Measurements from ENCODE around the gene GNRH2.
"Not testable (repeated sequence)": the region's sequence is repeated elsewhere in the genome, so short reads cannot be mapped to it uniquely, and the experiment has no call there.

The GNRH2 gene

DNA sequence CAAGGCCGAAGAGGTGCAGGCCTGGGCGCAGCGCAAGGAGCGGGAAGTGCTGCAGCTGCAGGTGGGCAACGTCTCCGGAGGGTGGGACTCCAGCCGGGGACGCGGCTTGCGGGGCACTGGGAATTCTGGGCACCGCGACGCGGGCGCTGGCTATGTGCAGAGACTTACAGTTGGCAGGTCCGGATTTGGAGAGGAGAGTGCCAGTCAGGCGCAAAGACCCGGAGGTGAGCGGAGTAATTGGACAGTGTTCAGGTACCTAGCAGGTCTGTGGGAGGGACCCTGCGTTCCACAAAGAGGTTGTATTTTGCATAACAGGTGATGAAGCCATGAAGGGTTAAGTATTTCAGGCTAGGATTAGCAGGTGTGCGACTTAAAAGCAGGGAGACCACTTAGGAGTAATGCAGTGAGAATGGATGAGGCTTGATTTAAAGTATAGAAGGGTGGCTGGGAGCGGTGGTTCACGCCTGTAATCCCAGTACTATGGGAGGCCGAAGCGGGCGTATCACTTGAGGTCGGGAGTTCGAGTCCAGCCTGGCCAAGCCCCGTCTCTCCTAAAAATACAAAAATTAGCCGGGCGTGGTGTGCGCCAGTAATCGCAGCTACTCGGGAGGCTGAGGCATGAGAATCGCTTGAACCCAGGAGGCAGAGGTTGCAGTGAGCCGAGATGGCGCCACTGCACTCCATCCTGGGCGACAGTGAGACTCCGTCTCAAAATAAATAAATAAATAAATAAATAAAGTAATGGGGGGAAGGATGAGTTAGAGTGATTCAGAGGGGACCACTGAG, 3.4 kb downstream of the GNRH2 start:
- Histone ChIP-seq H3K4me3 (peak overlapping the region; percentile 82 to 98 (median 93)), H3K36me3 (peaks cover 29 to 50% (median 37%) of the 10 kb centered on the region in 11 experiments), H3K9me3 (replicated peaks in 1 of 11) (no peaks in the 10 kb centered on the region), H3K4me1 (peaks cover 20 to 30% (median 27%) of the 10 kb centered on the region in 10 experiments), H4K20me1 (peaks cover 0 to 42% (median 25%) of the 10 kb centered on the region in 11 experiments; a peak in 15 of 22 replicates), H3K27ac (peak overlapping the region; percentile 14 to 93 (median 88); a peak in 20 of 22 replicates), H3K9ac (peak overlapping the region; percentile 84 to 92 (median 90)), H3K27me3 (no peaks in the 10 kb centered on the region), H3K4me2 (peak overlapping the region; percentile 85 to 99 (median 94))
- TF ChIP-seq Cebpa-rat (IDR thresholded peaks at IDR 0.05): no peak

DNA sequence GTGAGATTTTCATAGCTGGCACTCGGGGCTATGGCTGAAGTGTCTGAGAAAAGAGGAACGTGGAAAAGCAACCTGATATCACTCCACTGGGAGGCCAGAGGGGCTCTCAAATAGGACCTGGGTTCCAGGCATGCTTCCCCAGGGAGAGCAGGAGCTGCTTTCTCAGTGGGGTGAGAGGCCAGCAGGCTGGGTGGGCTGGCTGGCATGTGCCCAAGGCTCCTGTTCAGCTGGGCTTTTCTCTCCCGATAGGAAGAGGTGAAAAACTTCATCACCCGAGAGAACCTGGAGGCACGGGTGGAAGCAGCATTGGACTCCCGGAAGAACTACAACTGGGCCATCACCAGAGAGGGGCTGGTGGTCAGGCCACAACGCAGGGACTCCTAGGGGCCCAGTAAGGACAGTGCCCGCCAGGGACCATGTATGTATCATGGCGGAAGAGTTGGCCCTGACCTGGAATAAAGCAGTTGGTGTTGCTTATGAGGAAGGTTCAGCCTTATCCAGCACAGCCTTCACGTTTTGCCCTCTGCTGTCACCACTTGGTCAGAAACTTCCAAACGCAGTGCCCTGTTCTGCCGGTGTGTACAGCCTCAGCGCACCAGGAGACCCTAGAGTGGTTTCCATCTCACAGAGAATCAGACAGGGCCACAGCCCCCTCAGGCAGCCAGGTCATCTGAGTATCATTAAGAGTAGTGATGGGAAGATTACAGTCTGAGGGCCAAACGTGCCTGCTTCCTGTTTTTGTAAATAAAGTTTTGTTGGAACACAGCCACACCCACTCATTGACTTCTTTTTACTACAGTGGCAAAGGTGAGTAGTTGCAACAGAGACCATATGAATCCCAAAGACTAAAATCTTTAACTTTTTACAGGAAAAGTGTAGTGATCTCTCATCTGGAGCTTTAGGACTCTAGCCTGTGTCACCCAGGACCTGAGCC, 4.3 kb downstream of the GNRH2 start:
- no peaks in the 10 kb centered on the region for H3K9me3 ChIP-seq (replicated peaks in 1 of 11)

DNA sequence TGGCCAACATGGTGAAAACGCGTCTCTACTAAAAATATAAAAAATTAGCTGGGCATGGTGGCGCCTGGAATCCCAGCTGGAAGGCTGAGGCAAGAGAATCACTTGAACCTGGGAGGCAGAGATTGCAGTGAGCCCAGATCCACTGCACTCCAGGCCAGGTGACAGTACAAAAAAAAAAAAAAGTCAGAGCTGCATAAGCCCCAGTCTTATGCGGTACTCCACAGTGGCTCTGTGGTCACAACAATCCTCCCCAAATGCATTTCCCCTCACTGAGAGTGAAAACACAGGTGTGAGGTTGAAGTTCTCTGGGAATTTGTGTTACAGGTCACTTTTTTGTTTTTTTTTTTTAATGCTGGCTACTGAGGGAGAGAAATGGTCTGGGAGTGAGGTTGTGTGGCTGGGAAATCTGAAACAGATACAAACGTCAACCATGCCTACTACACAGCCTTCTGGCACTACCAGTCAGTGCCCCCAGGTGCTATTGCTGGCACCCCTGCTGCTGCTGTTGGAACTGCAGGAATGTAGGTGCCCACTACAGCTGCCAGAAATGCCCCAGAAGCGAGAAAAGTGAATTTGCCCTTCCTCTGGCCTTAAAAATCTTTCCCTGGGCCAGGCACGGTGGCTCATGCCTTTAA, 8.1 kb downstream of the GNRH2 start:
- no peak overlapping the region for H3K9ac ChIP-seq
- H3K36me3 ChIP-seq: peaks cover 29 to 45% (median 35%) of the 10 kb centered on the region in 11 experiments
- H4K20me1 ChIP-seq: peaks cover 0 to 39% (median 22%) of the 10 kb centered on the region in 11 experiments; a peak in 15 of 22 replicates
- H3K9me3 ChIP-seq (replicated peaks in 1 of 11): no peaks in the 10 kb centered on the region
- H3K27me3 ChIP-seq: no peaks in the 10 kb centered on the region
- no peak overlapping the region for H3K4me3 ChIP-seq
- H3K4me1 ChIP-seq: peaks cover 15 to 25% (median 19%) of the 10 kb centered on the region in 10 experiments
- TF ChIP-seq Cebpa-rat (IDR thresholded peaks at IDR 0.05): no peak
- no peak overlapping the region for H3K4me2 ChIP-seq
- H3K27ac ChIP-seq: no peak overlapping the region

More for the DNA sequence above, 4.3 kb downstream of the GNRH2 start:
- peaks cover 0 to 42% (median 25%) of the 10 kb centered on the region in 11 experiments; a peak in 15 of 22 replicates for H4K20me1 ChIP-seq
- H3K27ac ChIP-seq: no peak overlapping the region
- no peaks in the 10 kb centered on the region for H3K27me3 ChIP-seq
- peaks cover 21 to 31% (median 28%) of the 10 kb centered on the region in 10 experiments for H3K4me1 ChIP-seq
- peaks cover 29 to 45% (median 35%) of the 10 kb centered on the region in 11 experiments for H3K36me3 ChIP-seq
- H3K4me2 ChIP-seq: peak overlapping the region; percentile 85 to 99 (median 94)
- no peak for TF ChIP-seq Cebpa-rat (IDR thresholded peaks at IDR 0.05)
- H3K4me3 ChIP-seq: peak overlapping the region in 9 of 10 experiments; percentile 82 to 98 (median 91); a peak in 17 of 20 replicates
- peak overlapping the region in 7 of 11 experiments; percentile 84 to 92 (median 91); a peak in 13 of 22 replicates for H3K9ac ChIP-seq

DNA sequence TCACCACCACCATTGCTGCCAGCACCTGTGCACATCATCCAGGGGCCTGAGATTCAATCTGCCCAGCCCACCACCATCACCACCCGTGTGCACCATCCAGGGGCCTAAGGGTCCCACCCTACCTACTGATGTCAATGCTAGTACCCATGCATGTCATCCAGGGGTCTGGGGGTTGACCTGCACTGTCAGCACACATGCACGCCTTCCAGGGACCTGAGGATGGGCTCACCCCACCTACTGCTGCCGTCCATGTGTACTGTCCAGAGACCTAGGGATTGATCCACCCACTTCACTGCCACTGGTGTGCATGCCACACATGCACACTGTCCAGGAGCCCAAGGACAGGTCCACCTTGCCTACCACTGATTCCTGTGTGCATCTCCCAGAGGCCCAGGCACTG, 16.1 kb downstream of the GNRH2 start:
- H3K4me3 ChIP-seq: no peak overlapping the region
- no peak overlapping the region for H3K4me2 ChIP-seq
- no peaks in the 10 kb centered on the region for H3K4me1 ChIP-seq
- no peaks in the 10 kb centered on the region for H3K36me3 ChIP-seq
- H3K27me3 ChIP-seq: no peaks in the 10 kb centered on the region
- no peak overlapping the region for H3K9ac ChIP-seq
- no peak for TF ChIP-seq Cebpa-rat (IDR thresholded peaks at IDR 0.05)
- H3K9me3 ChIP-seq (replicated peaks in 1 of 11): no peaks in the 10 kb centered on the region
- no peak overlapping the region for H3K27ac ChIP-seq
- H4K20me1 ChIP-seq: no peaks in the 10 kb centered on the region

DNA sequence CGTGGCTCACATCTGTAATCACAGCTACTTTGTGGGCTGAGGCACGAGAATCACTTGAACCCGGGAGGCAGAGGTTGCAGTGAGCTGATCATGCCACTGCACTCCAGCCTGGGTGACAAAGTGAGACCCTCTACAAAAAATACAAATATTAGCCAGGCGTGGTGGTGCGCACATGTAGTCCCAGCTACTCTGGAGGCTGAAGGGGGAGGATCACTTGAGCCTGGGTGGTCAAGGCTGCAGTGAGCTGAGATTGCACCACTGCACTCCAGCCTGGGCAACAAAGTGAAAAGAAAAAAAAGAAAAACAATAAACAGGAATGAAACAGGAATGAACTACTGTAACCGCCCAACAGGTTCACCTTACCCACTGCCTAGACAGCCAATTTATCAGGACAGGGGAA, 20.7 kb downstream of the GNRH2 start:
- H3K27me3 ChIP-seq; H3K4me3 ChIP-seq; H3K4me2 ChIP-seq; H3K9ac ChIP-seq; H4K20me1 ChIP-seq; H3K27ac ChIP-seq; H3K36me3 ChIP-seq; H3K9me3 ChIP-seq (replicated peaks in 1 of 11): not testable (repeated sequence)
- peaks cover 0 to 20% (median 16%) of the 10 kb centered on the region in 10 experiments; a peak in 16 of 20 replicates for H3K4me1 ChIP-seq

DNA sequence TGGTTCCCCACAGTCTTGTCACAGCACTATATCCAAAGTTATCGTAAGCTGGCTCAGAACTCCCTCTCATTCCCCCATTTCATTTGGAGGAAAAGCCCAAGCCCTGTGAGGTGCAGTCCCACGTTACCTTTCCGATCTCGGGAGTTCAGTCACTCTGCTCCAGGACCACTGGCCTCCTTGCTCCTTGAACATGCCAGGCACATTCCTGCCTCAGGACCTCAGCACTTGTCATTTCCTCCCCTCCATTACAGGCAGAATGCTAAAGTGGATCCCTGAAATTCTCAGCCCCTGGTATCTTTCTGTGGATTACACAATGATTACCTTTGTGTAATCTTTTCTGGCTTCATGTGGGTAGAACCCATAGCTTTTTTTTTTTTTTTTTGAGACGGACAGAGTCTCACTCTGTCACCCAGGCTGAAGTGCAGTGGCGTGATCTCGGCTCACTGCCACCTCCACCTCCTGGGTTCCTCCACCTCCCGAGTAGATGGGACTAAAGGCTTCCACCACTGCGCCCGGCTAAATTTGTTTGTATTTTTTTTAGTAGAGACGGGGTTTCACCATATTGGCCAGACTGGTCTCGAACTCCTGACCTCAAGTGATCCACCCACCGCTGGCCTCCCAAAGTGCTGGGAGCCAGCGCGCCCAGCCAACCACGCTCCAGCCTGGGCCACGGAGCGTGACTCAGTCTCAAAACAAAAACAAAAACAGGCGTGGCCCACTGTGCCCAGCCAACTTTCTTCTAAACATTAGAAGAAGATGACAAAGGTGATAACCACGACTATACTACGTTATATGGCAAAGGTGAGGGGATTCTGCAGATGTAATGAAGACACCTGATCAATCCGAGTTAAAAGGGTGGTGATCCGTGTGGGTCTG, 24.0 kb downstream of the GNRH2 start:
- Histone ChIP-seq H3K4me3 (no peak overlapping the region), H3K9me3 (replicated peaks in 1 of 11) (peaks cover 0 to 6% (median 0%) of the 10 kb centered on the region in 11 experiments; a peak in 5 of 22 replicates), H3K27ac (peak overlapping the region in 1 of 11 experiments; percentile 19; a peak in 2 of 22 replicates), H4K20me1 (no peaks in the 10 kb centered on the region), H3K27me3 (peaks cover 19 to 24% (median 22%) of the 10 kb centered on the region in 11 experiments), H3K4me2 (peak overlapping the region in 9 of 11 experiments; percentile 12 to 54 (median 30); a peak in 16 of 22 replicates), H3K9ac (no peak overlapping the region), H3K4me1 (peaks cover 0 to 21% (median 16%) of the 10 kb centered on the region in 10 experiments; a peak in 16 of 20 replicates), H3K36me3 (no peaks in the 10 kb centered on the region)
- no peak for TF ChIP-seq Cebpa-rat (IDR thresholded peaks at IDR 0.05)

DNA sequence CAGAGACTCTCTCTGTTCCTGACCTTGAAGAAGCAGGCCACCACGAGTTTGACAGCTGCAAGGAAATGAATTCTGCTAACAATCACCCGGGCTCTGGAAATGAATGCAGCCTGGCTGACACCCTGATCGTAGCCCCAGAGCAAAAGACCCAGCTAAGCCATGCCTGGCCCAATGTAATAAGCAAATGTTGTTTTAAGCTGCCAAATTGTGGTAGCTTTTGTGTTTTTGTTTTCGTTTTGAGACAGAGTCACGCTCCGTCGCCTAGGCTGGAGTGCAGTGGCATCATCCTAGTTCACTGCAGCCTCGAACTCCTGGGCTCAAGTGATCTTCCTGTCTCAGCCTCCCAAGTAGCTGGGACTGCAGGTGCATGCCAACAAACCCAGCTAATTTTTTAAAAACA, 24.7 kb downstream of the GNRH2 start:
- H3K27ac ChIP-seq: peak overlapping the region in 1 of 11 experiments; percentile 19; a peak in 1 of 22 replicates
- no peaks in the 10 kb centered on the region for H3K36me3 ChIP-seq
- H4K20me1 ChIP-seq: no peaks in the 10 kb centered on the region; a peak in 1 of 22 replicates
- no peak for TF ChIP-seq Cebpa-rat (IDR thresholded peaks at IDR 0.05)
- no peak overlapping the region for H3K4me3 ChIP-seq
- H3K9me3 ChIP-seq (replicated peaks in 1 of 11): peaks cover 0 to 6% (median 0%) of the 10 kb centered on the region in 11 experiments; a peak in 5 of 22 replicates
- peaks cover 25 to 31% (median 29%) of the 10 kb centered on the region in 11 experiments for H3K27me3 ChIP-seq
- H3K4me1 ChIP-seq: peaks cover 0 to 21% (median 16%) of the 10 kb centered on the region in 10 experiments; a peak in 16 of 20 replicates
- H3K4me2 ChIP-seq: peak overlapping the region in 8 of 11 experiments; percentile 12 to 54 (median 36); a peak in 14 of 22 replicates
- H3K9ac ChIP-seq: no peak overlapping the region

Measured in BLaER1 treated with 17β-estradiol and CSF1 and Interleukin-3, amounts not matched to agents 10 nM and 100 nM (cell line).